C4-2B (cell line): ENCODE data around the gene NADK2.

ENCODE experiments used
- H3K27ac ChIP-seq: fragments of 450-650 bp; 2 replicates; pipeline ENCODE4 v1.5.1; 2017
- ZFX ChIP-seq: fragments of 450-650 bp; IDR thresholded peaks from 2 replicates; pipeline ENCODE4 v1.6.1; 2017
- TF ChIP-seq, protein P1 (sequence below): fragments of 450-650 bp; conservative IDR thresholded peaks from 2 replicates; pipeline ENCODE4 v1.5.1; 2017; ENCODE audit warnings: mild to moderate bottlenecking

The NADK2 gene

DNA sequence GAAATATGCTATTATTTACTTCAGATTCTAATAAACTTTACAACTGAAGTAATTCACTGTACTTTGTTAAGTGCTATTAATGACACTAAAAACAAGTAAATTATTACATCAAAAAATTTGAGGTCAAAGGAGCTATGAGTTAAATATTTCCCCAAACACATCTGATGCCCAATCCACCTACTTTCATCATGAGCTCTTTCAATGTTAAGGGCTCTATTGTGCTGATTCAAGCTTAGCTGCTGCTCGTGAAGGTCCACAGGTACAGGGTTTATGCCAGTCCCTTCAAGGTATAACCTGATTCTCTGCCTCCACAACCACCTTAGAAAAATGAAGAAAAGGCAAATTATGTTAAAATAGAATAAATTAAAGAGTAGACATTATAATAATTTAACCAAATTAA lies 24.2 kb downstream of the NADK2 start:
- TF ChIP-seq, protein P1, sequence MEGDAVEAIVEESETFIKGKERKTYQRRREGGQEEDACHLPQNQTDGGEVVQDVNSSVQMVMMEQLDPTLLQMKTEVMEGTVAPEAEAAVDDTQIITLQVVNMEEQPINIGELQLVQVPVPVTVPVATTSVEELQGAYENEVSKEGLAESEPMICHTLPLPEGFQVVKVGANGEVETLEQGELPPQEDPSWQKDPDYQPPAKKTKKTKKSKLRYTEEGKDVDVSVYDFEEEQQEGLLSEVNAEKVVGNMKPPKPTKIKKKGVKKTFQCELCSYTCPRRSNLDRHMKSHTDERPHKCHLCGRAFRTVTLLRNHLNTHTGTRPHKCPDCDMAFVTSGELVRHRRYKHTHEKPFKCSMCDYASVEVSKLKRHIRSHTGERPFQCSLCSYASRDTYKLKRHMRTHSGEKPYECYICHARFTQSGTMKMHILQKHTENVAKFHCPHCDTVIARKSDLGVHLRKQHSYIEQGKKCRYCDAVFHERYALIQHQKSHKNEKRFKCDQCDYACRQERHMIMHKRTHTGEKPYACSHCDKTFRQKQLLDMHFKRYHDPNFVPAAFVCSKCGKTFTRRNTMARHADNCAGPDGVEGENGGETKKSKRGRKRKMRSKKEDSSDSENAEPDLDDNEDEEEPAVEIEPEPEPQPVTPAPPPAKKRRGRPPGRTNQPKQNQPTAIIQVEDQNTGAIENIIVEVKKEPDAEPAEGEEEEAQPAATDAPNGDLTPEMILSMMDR, result no peak
- TF ChIP-seq ZFX, result no peak

DNA sequence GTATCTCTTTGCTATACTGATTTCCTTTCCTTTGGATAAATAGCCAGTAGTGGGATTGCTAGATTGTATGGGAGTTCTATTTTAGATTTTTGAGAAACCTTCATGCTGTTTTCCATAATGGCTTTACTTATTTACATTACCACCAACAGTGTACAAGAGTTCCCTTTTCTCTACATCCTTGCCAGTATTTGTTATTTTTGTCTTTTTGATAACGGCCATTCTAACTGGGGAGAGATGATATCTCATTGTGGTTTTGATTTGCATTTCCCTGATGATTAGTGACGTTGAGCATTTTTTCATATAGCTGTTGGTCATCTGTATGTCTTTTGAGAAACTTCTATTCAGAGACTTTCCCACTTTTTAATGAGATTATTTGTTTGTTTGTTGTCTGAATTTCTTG lies 25.8 kb downstream of the NADK2 start:
- TF ChIP-seq ZFX, result no peak
- TF ChIP-seq, protein P1, result no peak
- H3K27ac ChIP-seq, result no peak overlapping the region

More for the DNA sequence above, 24.2 kb downstream of the NADK2 start:
- H3K27ac ChIP-seq, result no peak overlapping the region

- no peak overlapping the region for H3K27ac ChIP-seq
- no peak for TF ChIP-seq ZFX
- TF ChIP-seq, protein P1, result 0 out of 2 replicates have a peak, but pooled peaks have one; percentile 9
These were observed 27.3 kb downstream of the NADK2 start for GRCh38 chr5:36214436-36214835.

DNA sequence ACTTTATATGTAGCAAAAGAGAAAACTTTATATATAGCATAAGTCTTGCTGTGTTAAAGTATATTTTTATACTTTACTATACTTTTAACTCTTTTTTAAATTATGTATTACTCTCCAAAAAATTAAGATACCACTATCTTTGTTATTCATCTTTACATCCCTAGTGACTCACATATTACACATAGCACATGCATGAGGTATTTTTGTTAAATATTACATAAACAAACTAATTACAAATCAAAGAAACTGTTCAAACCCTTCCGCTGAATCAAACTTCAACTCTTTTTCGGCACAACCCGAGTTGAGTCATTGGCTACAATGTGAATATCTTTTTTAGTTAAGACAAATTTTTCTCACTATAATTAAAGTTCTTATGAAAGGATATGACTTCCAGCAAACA lies 32.1 kb downstream of the NADK2 start:
- no peak for TF ChIP-seq ZFX
- TF ChIP-seq, protein P1, result no peak
- H3K27ac ChIP-seq, result no peak overlapping the region

DNA sequence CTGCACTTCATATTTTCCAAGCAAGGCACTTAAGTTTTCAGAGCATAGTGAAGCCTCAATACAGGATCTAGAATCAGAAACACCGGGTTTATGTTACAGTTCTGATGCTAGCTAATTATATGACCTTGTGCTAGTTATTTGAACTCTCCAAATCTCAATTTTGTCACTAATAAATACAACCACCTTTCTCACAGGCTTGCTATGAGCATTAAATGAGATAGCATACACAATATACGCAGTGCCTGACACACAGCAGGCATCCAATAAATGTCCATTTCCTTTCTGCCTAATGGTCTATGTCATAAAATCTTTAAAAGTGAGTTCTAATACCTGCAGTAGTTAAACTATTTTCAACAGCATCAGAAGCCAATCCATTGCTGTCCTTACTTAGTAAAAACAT lies 32.9 kb downstream of the NADK2 start:
- TF ChIP-seq, protein P1, result no peak
- no peak for TF ChIP-seq ZFX

GRCh38 chr5:36206913-36207312 lies 34.8 kb downstream of the NADK2 start:
- H3K27ac ChIP-seq, result no peak overlapping the region
- TF ChIP-seq, protein P1, result no peak
- TF ChIP-seq ZFX, result no peak

More for the DNA sequence above, 32.9 kb downstream of the NADK2 start:
- no peak overlapping the region for H3K27ac ChIP-seq

- no peak for TF ChIP-seq ZFX
- TF ChIP-seq, protein P1, result no peak
- no peak overlapping the region for H3K27ac ChIP-seq
These were observed 36.4 kb downstream of the NADK2 start for GRCh38 chr5:36205329-36205728.
